IPS-15b (cell line): ENCODE data around the gene ABCB6.
A peak's percentile ranks its signal among the peaks of the same experiment; 100 is the strongest.

Experiments used
- H3K27me3 ChIP-seq: one replicate; pipeline ENCODE4 v1.6.1; 2013; ENCODE audit warnings: low read length; ENCODE audit not compliant: control insufficient read depth, insufficient read depth
- H3K36me3 ChIP-seq: one replicate; pipeline ENCODE4 v1.6.1; 2013; ENCODE audit warnings: low read length; ENCODE audit not compliant: control insufficient read depth, insufficient read depth
- H3K4me1 ChIP-seq: one replicate; pipeline ENCODE4 v1.6.1; 2013; ENCODE audit warnings: mild to moderate bottlenecking, low read length; ENCODE audit not compliant: control insufficient read depth, insufficient read depth
- H3K4me3 ChIP-seq: one replicate; pipeline ENCODE4 v1.5.1; 2013; ENCODE audit warnings: low read depth, low read length
- H3K9ac ChIP-seq: one replicate; pipeline ENCODE4 v1.6.1; 2013; ENCODE audit warnings: low read depth, mild to moderate bottlenecking, low read length
- H3K9me3 ChIP-seq: one replicate; pipeline ENCODE4 v1.6.1; 2013; ENCODE audit warnings: mild to moderate bottlenecking, low read length; ENCODE audit not compliant: control insufficient read depth, insufficient read depth

ABCB6 gene

GRCh38 chr2:219234331-219234730 is 15.6 kb upstream of the ABCB6 start:
- Histone ChIP-seq H3K36me3 (peaks cover 38% of the 10 kb centered on the region), H3K4me3 (no peak overlapping the region), H3K27me3 (no peaks in the 10 kb centered on the region), H3K9me3 (no peaks in the 10 kb centered on the region), H3K4me1 (no peaks in the 10 kb centered on the region), H3K9ac (no peak overlapping the region)

GRCh38 chr2:219230059-219230540 is 11.3 kb upstream of the ABCB6 start:
- peak overlapping the region; percentile 90 for H3K9ac ChIP-seq
- H3K9me3 ChIP-seq, result no peaks in the 10 kb centered on the region
- peaks cover 29% of the 10 kb centered on the region for H3K36me3 ChIP-seq
- no peaks in the 10 kb centered on the region for H3K4me1 ChIP-seq
- H3K27me3 ChIP-seq, result no peaks in the 10 kb centered on the region
- peak overlapping the region; percentile 98 for H3K4me3 ChIP-seq

GRCh38 chr2:219229305-219230058 is 10.7 kb upstream of the ABCB6 start, which contains the start of the genes ANKZF1 and ATG9A:
Gene ANKZF1 (plus strand): TSS chr2:219229806. CDS start chr2:219230258, 452 bp downstream.
Gene ATG9A (minus strand): TSS chr2:219229636. CDS start chr2:219228024, 1,612 bp downstream.
- H3K36me3 ChIP-seq, result peaks cover 35% of the 10 kb centered on the region
- no peaks in the 10 kb centered on the region for H3K27me3 ChIP-seq
- no peaks in the 10 kb centered on the region for H3K4me1 ChIP-seq

GRCh38 chr2:219228911-219229304 is 10.2 kb upstream of the ABCB6 start:
- Histone ChIP-seq H3K9ac (peak overlapping the region; percentile 76), H3K4me3 (peak overlapping the region; percentile 98), H3K27me3 (no peaks in the 10 kb centered on the region), H3K4me1 (no peaks in the 10 kb centered on the region), H3K36me3 (peaks cover 35% of the 10 kb centered on the region), H3K9me3 (no peaks in the 10 kb centered on the region)

More at GRCh38 chr2:219229305-219230058, 10.7 kb upstream of the ABCB6 start, which contains the start of the genes ANKZF1 and ATG9A:
- Histone ChIP-seq H3K9ac (peak within 1 kb of the TSS; percentile 90), H3K9me3 (no peaks in the 10 kb centered on the region), H3K4me3 (peak within 1 kb of the TSS; percentile 98)

GRCh38 chr2:219228041-219228910 is 9.5 kb upstream of the ABCB6 start:
- Histone ChIP-seq H3K9ac (peak overlapping the region; percentile 76), H3K36me3 (peaks cover 36% of the 10 kb centered on the region), H3K27me3 (no peaks in the 10 kb centered on the region), H3K4me3 (peak overlapping the region; percentile 98), H3K9me3 (no peaks in the 10 kb centered on the region), H3K4me1 (no peaks in the 10 kb centered on the region)

- Histone ChIP-seq H3K27me3 (no peaks in the 10 kb centered on the region), H3K4me3 (no peak overlapping the region), H3K9ac (no peak overlapping the region), H3K36me3 (peaks cover 28% of the 10 kb centered on the region), H3K9me3 (no peaks in the 10 kb centered on the region), H3K4me1 (no peaks in the 10 kb centered on the region)
Observed at GRCh38 chr2:219225350-219225749, 6.6 kb upstream of the ABCB6 start.

GRCh38 chr2:219223831-219224610 is 5.3 kb upstream of the ABCB6 start:
- Histone ChIP-seq H3K4me3 (no peak overlapping the region), H3K36me3 (peaks cover 29% of the 10 kb centered on the region), H3K4me1 (peaks cover 3% of the 10 kb centered on the region), H3K9ac (no peak overlapping the region), H3K27me3 (no peaks in the 10 kb centered on the region), H3K9me3 (no peaks in the 10 kb centered on the region)

- Histone ChIP-seq H3K9ac (no peak overlapping the region), H3K4me1 (peaks cover 3% of the 10 kb centered on the region), H3K4me3 (no peak overlapping the region), H3K9me3 (no peaks in the 10 kb centered on the region), H3K27me3 (no peaks in the 10 kb centered on the region), H3K36me3 (peaks cover 29% of the 10 kb centered on the region)
Observed at GRCh38 chr2:219221957-219222518, 3.3 kb upstream of the ABCB6 start.

- Histone ChIP-seq H3K36me3 (peaks cover 29% of the 10 kb centered on the region), H3K9me3 (no peaks in the 10 kb centered on the region), H3K4me1 (peaks cover 5% of the 10 kb centered on the region), H3K4me3 (no peak overlapping the region), H3K9ac (no peak overlapping the region), H3K27me3 (no peaks in the 10 kb centered on the region)
Observed at GRCh38 chr2:219220652-219221402, 2.1 kb upstream of the ABCB6 start.

- Histone ChIP-seq H3K4me1 (peaks cover 5% of the 10 kb centered on the region), H3K27me3 (no peaks in the 10 kb centered on the region), H3K9ac (peak overlapping the region; percentile 47), H3K36me3 (peaks cover 21% of the 10 kb centered on the region), H3K4me3 (no peak overlapping the region), H3K9me3 (no peaks in the 10 kb centered on the region)
Observed at GRCh38 chr2:219219784-219220532, 1.2 kb upstream of the ABCB6 start.
